ENCODE results near the gene SLMAP. TPM values are rescaled to one million over a fixed set of nuclear protein-coding genes. Genes with fewer than 3 reads are reported as not detected.
A peak's percentile ranks its signal among the peaks of the same experiment; 100 is the strongest.
"Not testable (repeated sequence)": the region's sequence is repeated elsewhere in the genome, so short reads cannot be mapped to it uniquely, and the experiment has no call there.

The SLMAP gene
- total RNA-seq, 1 donor from 2014 or later = 502 TPM

GRCh38 chr3:57803647-57804081 lies 47.6 kb downstream of the SLMAP start:
- peaks cover 0 to 33% of the 10 kb centered on the region in 2 donors for H3K4me1 ChIP-seq
- H3K36me3 ChIP-seq = no peaks in the 10 kb centered on the region
- intact Hi-C loops (cut with DNase I) = no loop called here
- H3K27me3 ChIP-seq = no peaks in the 10 kb centered on the region
- DNase-seq (ENCODE audit: low spot score in 2 of 2) = peak in 1 of 2 donors; percentile 66
- TF ChIP-seq CTCF (IDR thresholded peaks at IDR 0.05) = no peak
- no peaks in the 10 kb centered on the region for H3K9me3 ChIP-seq
- H3K4me3 ChIP-seq = no peak overlapping the region
- H3K27ac ChIP-seq = peak overlapping the region; percentile 34 to 48

- intact Hi-C loops (cut with DNase I) = no loop called here
- H3K9me3 ChIP-seq = no peaks in the 10 kb centered on the region
- TF ChIP-seq CTCF (IDR thresholded peaks at IDR 0.05) = no peak
- H3K27me3 ChIP-seq = no peaks in the 10 kb centered on the region
- H3K4me1 ChIP-seq = peaks cover 0 to 33% of the 10 kb centered on the region in 2 donors
- DNase-seq (ENCODE audit: low spot score in 2 of 2) = no peak
- H3K36me3 ChIP-seq = no peaks in the 10 kb centered on the region
- H3K27ac ChIP-seq = no peak overlapping the region
- no peak overlapping the region for H3K4me3 ChIP-seq
Measured at GRCh38 chr3:57805266-57805665, 49.2 kb downstream of the SLMAP start.

- intact Hi-C loops (cut with DNase I) = no loop called here
- no peak overlapping the region for H3K27ac ChIP-seq
- H3K9me3 ChIP-seq = no peaks in the 10 kb centered on the region
- no peak overlapping the region for H3K4me3 ChIP-seq
- H3K36me3 ChIP-seq = no peaks in the 10 kb centered on the region
- no peaks in the 10 kb centered on the region for H3K27me3 ChIP-seq
- peaks cover 0 to 33% of the 10 kb centered on the region in 2 donors for H3K4me1 ChIP-seq
- no peak for TF ChIP-seq CTCF (IDR thresholded peaks at IDR 0.05)
- DNase-seq (ENCODE audit: low spot score in 2 of 2) = no peak
Measured at GRCh38 chr3:57805674-57806073, 49.6 kb downstream of the SLMAP start.

- H3K27ac ChIP-seq; intact Hi-C loops (cut with DNase I): not testable (repeated sequence)
Measured at GRCh38 chr3:57806195-57806594, 50.1 kb downstream of the SLMAP start.

GRCh38 chr3:57808961-57809608 lies 53.0 kb downstream of the SLMAP start:
- H3K9me3 ChIP-seq = no peaks in the 10 kb centered on the region
- H3K27me3 ChIP-seq = no peaks in the 10 kb centered on the region
- no peak for DNase-seq (ENCODE audit: low spot score in 2 of 2)
- H3K4me1 ChIP-seq = peaks cover 0 to 11% of the 10 kb centered on the region in 2 donors
- H3K27ac ChIP-seq = no peak overlapping the region
- no peak overlapping the region for H3K4me3 ChIP-seq
- intact Hi-C loops (cut with DNase I) = no loop called here
- H3K36me3 ChIP-seq = no peaks in the 10 kb centered on the region
- TF ChIP-seq CTCF (IDR thresholded peaks at IDR 0.05) = no peak

More at GRCh38 chr3:57806195-57806594, 50.1 kb downstream of the SLMAP start:
- not testable (repeated sequence) for H3K9me3 ChIP-seq; H3K27me3 ChIP-seq; DNase-seq (ENCODE audit: low spot score in 2 of 2); H3K4me3 ChIP-seq; H3K36me3 ChIP-seq
- H3K4me1 ChIP-seq = peaks cover 0 to 33% of the 10 kb centered on the region in 2 donors

- H3K27me3 ChIP-seq = no peaks in the 10 kb centered on the region
- H3K27ac ChIP-seq = no peak overlapping the region
- peaks cover 0 to 6% of the 10 kb centered on the region in 2 donors for H3K4me1 ChIP-seq
- DNase-seq (ENCODE audit: low spot score in 2 of 2) = no peak
- intact Hi-C loops (cut with DNase I) = no loop called here
- no peaks in the 10 kb centered on the region for H3K9me3 ChIP-seq
- H3K36me3 ChIP-seq = no peaks in the 10 kb centered on the region
- TF ChIP-seq CTCF (IDR thresholded peaks at IDR 0.05) = no peak
- no peak overlapping the region for H3K4me3 ChIP-seq
Measured at GRCh38 chr3:57809609-57809968, 53.5 kb downstream of the SLMAP start.

All from ascending aorta (tissue), 2 donors.